Activated T-helper 1 cell treated with anti-CD3 and anti-CD28 coated beads, Interleukin-12 subunit alpha, Interleukin-12 subunit beta, Interleukin-2, Interleukin-4 antibody, amounts not matched to agents 30 ng/mL and 10 ng/mL and 1 ng/mL, durations not matched to agents 14 hours and 24 hours and 36 hours (primary cell): Measurements from ENCODE around the gene GRM4. TPM values are rescaled to one million over a fixed set of nuclear protein-coding genes. Genes with fewer than 3 reads are reported as not detected.
"Not testable (repeated sequence)": the region's sequence is repeated elsewhere in the genome, so short reads cannot be mapped to it uniquely, and the experiment has no call there.

ENCODE experiments used
- DNase-seq: peaks from one replicate; pipeline ENCODE4 v3.0.0; 2021; ENCODE audit warnings: low spot score
- H3K27ac Mint-ChIP-seq: one replicate; pipeline ENCODE4 v1.8.0; 2021; ENCODE audit warnings: mild to moderate bottlenecking, mixed read lengths
- H3K27me3 Mint-ChIP-seq: one replicate; pipeline ENCODE4 v1.8.0; 2022; ENCODE audit warnings: mild to moderate bottlenecking, moderate library complexity, mixed read lengths; ENCODE audit not compliant: insufficient read depth
- H3K36me3 Mint-ChIP-seq: one replicate; pipeline ENCODE4 v1.8.0; 2021; ENCODE audit warnings: low read depth, mixed read lengths
- H3K4me1 Mint-ChIP-seq: one replicate; pipeline ENCODE4 v1.8.0; 2021; ENCODE audit warnings: low read depth, mixed read lengths
- H3K4me3 Mint-ChIP-seq: one replicate; pipeline ENCODE4 v1.8.0; 2021; ENCODE audit warnings: mild to moderate bottlenecking, moderate library complexity, mixed read lengths
- H3K9me3 Mint-ChIP-seq: one replicate; pipeline ENCODE4 v1.8.0; 2021; ENCODE audit warnings: mixed read lengths
- intact Hi-C: fragments of 100-400 bp; cut with micrococcal nuclease; formaldehyde crosslinking; loops from one replicate; pipeline ENCODE4 v1.15.1; 2024
- total RNA-seq: library from RNA; stranded (reverse); gene quantifications from 2 replicates; pipeline ENCODE4 v1.2.3, GENCODE V29; 2022

The GRM4 gene
- total RNA-seq, 1 donor from 2014 or later: not detected

DNA sequence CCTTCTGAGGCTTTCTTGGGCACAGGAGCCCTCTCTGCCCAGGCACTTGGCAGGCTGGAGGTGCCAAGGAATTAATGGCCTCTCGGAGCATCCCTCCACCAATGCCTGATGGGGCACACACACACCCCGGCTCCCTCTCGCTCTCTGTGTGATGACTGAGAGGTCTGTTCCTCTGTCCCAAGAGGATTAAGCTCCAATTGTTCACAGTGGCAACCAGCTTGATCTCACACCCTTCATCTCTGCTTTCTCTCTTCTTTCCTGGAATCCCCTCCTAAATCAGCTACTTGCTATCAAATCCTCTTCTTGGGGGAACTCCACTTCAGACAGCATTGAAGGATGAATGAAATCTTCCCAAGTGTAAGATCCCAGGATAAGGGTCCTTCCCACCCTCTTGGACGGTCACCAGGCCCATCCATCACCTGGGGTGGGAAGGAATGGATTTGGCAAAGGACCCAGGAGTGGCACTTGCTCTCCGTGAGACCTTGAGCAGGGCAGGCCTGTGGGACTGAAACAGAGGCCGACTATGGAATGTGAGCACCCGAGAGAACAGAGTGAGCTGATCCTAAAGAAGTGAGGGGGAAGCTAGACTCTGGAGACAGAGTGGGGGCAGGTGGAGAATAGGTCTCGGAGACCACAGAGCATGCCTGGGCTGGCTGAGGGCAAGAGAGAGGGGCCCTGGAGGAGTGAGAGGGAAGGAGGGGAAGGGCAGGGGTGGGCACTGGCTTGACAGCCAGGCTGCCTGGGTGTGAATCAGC lies 93.6 kb downstream of the GRM4 start:
- H3K27me3 Mint-ChIP-seq: peaks cover 4% of the 10 kb centered on the region
- H3K4me1 Mint-ChIP-seq: no peaks in the 10 kb centered on the region
- no peaks in the 10 kb centered on the region for H3K9me3 Mint-ChIP-seq
- H3K36me3 Mint-ChIP-seq: no peaks in the 10 kb centered on the region
- no peak for DNase-seq
- no peak overlapping the region for H3K27ac Mint-ChIP-seq
- intact Hi-C loops: no loop called here
- H3K4me3 Mint-ChIP-seq: no peak overlapping the region

DNA sequence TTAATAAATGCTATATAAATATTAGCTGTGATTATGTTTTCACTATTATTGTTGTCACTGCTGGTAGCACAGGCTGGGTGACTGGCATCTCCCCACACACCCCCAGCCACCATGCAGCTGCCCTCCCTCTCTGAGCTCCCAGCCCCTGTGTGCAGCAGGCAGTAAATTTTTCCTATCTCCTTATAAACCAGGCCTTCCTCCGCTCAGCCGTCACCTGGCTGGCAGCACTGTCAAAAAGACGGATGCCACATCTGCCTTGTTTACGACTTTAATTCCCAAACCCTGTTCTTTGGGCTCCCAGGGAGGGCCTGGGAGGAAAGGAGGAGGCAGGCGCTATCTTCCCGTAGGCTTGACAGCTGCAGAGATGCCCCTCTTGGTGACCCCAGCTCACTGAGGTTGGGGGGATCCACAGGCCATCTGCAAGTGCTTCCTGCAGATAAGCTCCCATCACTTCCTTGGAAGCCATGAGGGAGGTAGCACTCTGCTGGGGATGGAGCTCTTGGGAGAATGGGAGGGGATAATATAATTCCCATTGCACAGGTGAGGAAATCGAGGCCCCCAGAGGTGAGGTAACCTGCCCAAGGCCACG lies 94.5 kb downstream of the GRM4 start:
- Mint-ChIP-seq H3K27ac (no peak overlapping the region), H3K36me3 (no peaks in the 10 kb centered on the region), H3K4me3 (no peak overlapping the region), H3K4me1 (no peaks in the 10 kb centered on the region), H3K9me3 (no peaks in the 10 kb centered on the region), H3K27me3 (peaks cover 4% of the 10 kb centered on the region)
- intact Hi-C loops: no loop called here
- DNase-seq: no peak

DNA sequence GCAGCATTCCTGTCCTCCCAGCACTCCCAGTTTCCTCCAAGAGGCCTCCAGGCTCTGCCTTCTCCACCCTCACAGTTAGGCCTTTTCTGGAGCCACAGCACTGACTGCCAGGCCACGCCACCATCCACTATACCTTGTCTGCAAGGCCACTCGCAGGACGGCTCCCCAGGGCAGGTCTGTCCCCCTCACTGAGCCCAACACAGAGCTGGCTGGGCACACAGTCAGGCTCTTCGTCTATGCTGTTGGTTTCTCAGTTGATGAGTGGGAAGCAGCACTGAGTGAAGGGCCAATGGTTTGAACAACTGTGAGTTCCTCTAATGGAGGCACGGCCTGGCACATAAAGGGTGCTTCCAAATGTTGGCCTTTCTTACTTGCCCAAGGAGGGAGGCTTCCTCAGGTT lies 95.2 kb downstream of the GRM4 start:
- H3K36me3 Mint-ChIP-seq: no peaks in the 10 kb centered on the region
- no peak overlapping the region for H3K27ac Mint-ChIP-seq
- H3K4me3 Mint-ChIP-seq: no peak overlapping the region
- H3K27me3 Mint-ChIP-seq: peaks cover 4% of the 10 kb centered on the region
- H3K4me1 Mint-ChIP-seq: no peaks in the 10 kb centered on the region
- intact Hi-C loops: no loop called here
- DNase-seq: no peak
- H3K9me3 Mint-ChIP-seq: no peaks in the 10 kb centered on the region

- no peak overlapping the region for H3K27ac Mint-ChIP-seq
- intact Hi-C loops: no loop called here
- H3K4me3 Mint-ChIP-seq: no peak overlapping the region
Measured at GRCh38 chr6:34049395-34050342, 96.2 kb downstream of the GRM4 start.

DNA sequence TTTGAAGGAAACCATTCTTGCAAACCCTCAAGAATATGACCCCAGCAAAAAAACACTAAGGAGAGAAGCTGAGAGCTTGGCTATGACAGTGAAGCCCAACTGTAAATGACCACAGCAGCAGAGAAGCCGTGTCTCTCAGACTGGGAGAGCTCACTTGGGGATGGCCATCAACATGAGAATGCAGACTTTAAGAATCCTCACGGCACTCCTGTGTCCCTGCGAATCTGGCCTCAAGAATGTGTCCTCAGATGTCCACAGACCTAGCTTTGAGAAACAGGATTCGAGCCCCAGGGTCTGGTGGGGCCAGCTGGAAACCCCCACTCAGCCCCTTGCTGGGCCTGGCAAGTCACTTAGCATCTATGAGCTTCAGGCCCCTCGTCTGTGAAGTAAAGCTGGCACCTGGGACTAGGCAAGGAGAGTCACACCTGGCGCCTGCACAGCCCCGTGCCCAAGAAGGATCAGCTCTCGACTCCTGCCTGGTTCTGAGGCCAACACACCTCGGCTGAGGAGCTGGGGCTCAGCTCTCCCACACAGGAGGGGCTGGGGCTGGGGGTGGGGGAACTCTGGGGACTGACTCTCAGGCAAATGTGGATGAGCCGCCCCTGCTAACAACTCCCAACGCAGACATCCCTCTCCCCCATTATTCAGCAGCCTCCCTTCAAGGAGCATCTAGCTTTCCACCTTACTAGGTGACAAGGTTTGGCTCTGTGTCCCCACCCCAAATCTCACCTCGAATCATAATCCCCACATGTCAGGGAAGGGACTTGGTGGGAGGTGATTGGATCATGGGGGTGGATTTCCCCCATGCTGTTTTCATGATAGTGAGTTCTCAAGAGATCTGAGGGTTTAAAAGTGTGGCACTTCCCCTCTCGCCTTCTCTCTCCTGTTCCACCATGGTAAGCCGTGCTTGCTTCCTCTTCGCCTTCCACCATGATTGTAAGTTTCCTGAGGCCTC lies 97.7 kb downstream of the GRM4 start:
- intact Hi-C loops: no loop called here
- no peak for DNase-seq
- Mint-ChIP-seq H3K36me3 (no peaks in the 10 kb centered on the region), H3K27ac (no peak overlapping the region), H3K4me3 (no peak overlapping the region), H3K27me3 (peaks cover 2% of the 10 kb centered on the region), H3K9me3 (no peaks in the 10 kb centered on the region), H3K4me1 (peaks cover 6% of the 10 kb centered on the region)

More at GRCh38 chr6:34049395-34050342, 96.2 kb downstream of the GRM4 start:
- Mint-ChIP-seq H3K36me3 (no peaks in the 10 kb centered on the region), H3K27me3 (peaks cover 2% of the 10 kb centered on the region), H3K4me1 (peaks cover 4% of the 10 kb centered on the region), H3K9me3 (no peaks in the 10 kb centered on the region)
- no peak for DNase-seq

DNA sequence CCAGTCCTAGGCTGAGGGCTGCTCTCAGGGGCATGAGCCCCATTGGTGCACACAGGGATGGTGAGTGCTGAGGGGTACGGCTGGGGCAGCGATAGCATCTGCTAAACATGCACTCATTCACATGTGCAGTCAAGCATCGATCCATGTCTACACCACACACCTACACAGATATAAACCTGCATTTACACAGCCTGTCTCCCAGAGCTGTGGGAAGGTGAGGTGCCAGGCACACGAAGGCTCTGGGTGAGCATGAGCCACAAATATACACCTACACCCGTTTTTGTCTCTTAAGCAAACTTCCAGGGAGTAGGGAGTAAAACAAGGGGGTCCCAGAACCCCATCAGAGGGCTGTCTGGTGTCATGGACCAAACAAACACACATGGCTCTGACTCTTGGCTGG lies 99.3 kb downstream of the GRM4 start:
- Mint-ChIP-seq H3K4me1 (peaks cover 6% of the 10 kb centered on the region), H3K4me3 (no peak overlapping the region), H3K27ac (no peak overlapping the region), H3K36me3 (no peaks in the 10 kb centered on the region), H3K27me3 (peaks cover 2% of the 10 kb centered on the region), H3K9me3 (no peaks in the 10 kb centered on the region)
- intact Hi-C loops: no loop called here
- DNase-seq: no peak

- Mint-ChIP-seq H3K27ac (no peak overlapping the region), H3K4me3 (no peak overlapping the region), H3K36me3 (no peaks in the 10 kb centered on the region), H3K9me3 (no peaks in the 10 kb centered on the region), H3K4me1 (peaks cover 6% of the 10 kb centered on the region), H3K27me3 (peaks cover 2% of the 10 kb centered on the region)
- intact Hi-C loops: no loop called here
- no peak for DNase-seq
Measured at GRCh38 chr6:34045771-34046170, 100.1 kb downstream of the GRM4 start.

- H3K27ac Mint-ChIP-seq: no peak overlapping the region
- no peak overlapping the region for H3K4me3 Mint-ChIP-seq
- no peak for DNase-seq
- H3K36me3 Mint-ChIP-seq: no peaks in the 10 kb centered on the region
- no peaks in the 10 kb centered on the region for H3K9me3 Mint-ChIP-seq
- H3K27me3 Mint-ChIP-seq: peaks cover 2% of the 10 kb centered on the region
- intact Hi-C loops: no loop called here
- H3K4me1 Mint-ChIP-seq: peaks cover 6% of the 10 kb centered on the region
Measured at GRCh38 chr6:34044945-34045595, 100.8 kb downstream of the GRM4 start.

GRCh38 chr6:34043359-34043758 lies 102.5 kb downstream of the GRM4 start:
- Mint-ChIP-seq H3K36me3 (no peaks in the 10 kb centered on the region), H3K4me1 (peaks cover 6% of the 10 kb centered on the region), H3K4me3 (no peak overlapping the region), H3K9me3 (no peaks in the 10 kb centered on the region), H3K27me3 (no peaks in the 10 kb centered on the region), H3K27ac (no peak overlapping the region)
- DNase-seq: no peak
- intact Hi-C loops: no loop called here

DNA sequence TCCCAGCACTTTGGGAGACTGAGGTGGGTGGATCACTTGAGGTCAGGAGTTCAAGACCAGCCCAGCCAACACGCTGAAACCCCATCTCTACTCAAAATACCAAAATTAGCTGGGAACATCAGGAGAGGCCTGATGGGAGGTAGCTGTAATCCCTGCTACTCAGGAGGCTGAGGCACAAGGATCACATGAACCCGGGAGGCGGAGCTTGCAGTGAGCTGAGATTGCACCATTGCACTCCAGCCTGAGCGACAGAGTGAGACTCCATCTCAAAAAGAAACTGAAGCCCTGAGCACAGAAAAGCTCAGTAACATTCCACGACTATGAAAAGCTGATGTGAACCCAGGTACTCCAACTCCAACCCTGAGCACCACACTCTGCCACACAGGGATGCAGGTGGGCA lies 103.9 kb downstream of the GRM4 start:
- H3K4me3 Mint-ChIP-seq, H3K9me3 Mint-ChIP-seq, H3K27ac Mint-ChIP-seq, H3K36me3 Mint-ChIP-seq, intact Hi-C loops, DNase-seq, H3K27me3 Mint-ChIP-seq, H3K4me1 Mint-ChIP-seq: not testable (repeated sequence)

DNA sequence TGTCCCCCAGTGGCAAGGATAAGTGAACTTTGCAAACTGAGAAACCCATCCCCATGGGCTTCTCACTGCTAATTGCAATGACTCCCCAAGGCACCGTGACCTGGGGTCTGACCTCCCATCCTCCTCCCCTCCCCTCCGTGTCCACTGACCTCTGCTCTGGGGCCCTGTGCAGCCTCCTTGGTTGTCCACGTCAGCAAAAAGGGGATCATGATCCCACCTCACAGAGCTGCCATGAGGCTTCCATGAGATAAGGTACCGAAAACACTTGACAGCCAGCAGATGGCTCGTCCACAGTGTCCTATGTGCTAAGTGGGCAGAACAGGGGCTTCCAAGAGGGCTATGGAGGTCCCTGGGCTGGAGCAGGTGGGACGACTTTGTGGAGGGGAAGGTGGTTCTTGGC lies 104.5 kb downstream of the GRM4 start:
- H3K4me1 Mint-ChIP-seq: peaks cover 11% of the 10 kb centered on the region
- H3K36me3 Mint-ChIP-seq: no peaks in the 10 kb centered on the region
- no peak for DNase-seq
- no peaks in the 10 kb centered on the region for H3K9me3 Mint-ChIP-seq
- no peak overlapping the region for H3K27ac Mint-ChIP-seq
- intact Hi-C loops: no loop called here
- H3K4me3 Mint-ChIP-seq: no peak overlapping the region
- H3K27me3 Mint-ChIP-seq: no peaks in the 10 kb centered on the region

- H3K27me3 Mint-ChIP-seq: no peaks in the 10 kb centered on the region
Measured at GRCh38 chr6:34039943-34040342, 105.9 kb downstream of the GRM4 start.

More at GRCh38 chr6:34039943-34040342, 105.9 kb downstream of the GRM4 start:
- H3K27ac Mint-ChIP-seq: no peak overlapping the region
- intact Hi-C loops: no loop called here
- H3K4me3 Mint-ChIP-seq: no peak overlapping the region
- no peak for DNase-seq
- H3K9me3 Mint-ChIP-seq: no peaks in the 10 kb centered on the region
- no peaks in the 10 kb centered on the region for H3K36me3 Mint-ChIP-seq
- H3K4me1 Mint-ChIP-seq: peaks cover 10% of the 10 kb centered on the region
